ENCODE data around the gene BRF1.

BRF1 gene

GRCh38 chr14:105223770-105224544, 76.8 kb downstream of the BRF1 start:
- no peak for DNase-seq

GRCh38 chr14:105223260-105223659, 77.5 kb downstream of the BRF1 start:
- no peak for DNase-seq

- no peak for DNase-seq
Observed at GRCh38 chr14:105221598-105222178, 79.1 kb downstream of the BRF1 start.

GRCh38 chr14:105220699-105221597, 79.9 kb downstream of the BRF1 start:
- no peak for DNase-seq

GRCh38 chr14:105219753-105220152, 81.0 kb downstream of the BRF1 start:
- DNase-seq = no peak

GRCh38 chr14:105219043-105219612, 81.7 kb downstream of the BRF1 start:
- DNase-seq = no peak

- DNase-seq = no peak
Observed at GRCh38 chr14:105218611-105219010, 82.2 kb downstream of the BRF1 start.

- no peak for DNase-seq
Observed at GRCh38 chr14:105217774-105218173, 83.0 kb downstream of the BRF1 start.

- no peak for DNase-seq
Observed at GRCh38 chr14:105216490-105217247, 84.1 kb downstream of the BRF1 start.

- no peak for DNase-seq
Observed at GRCh38 chr14:105215602-105216001, 85.2 kb downstream of the BRF1 start.

- DNase-seq = no peak
Observed at GRCh38 chr14:105214324-105214915, 86.4 kb downstream of the BRF1 start.

GRCh38 chr14:105213361-105213760, 87.4 kb downstream of the BRF1 start:
- no peak for DNase-seq

- no peak for DNase-seq
Observed at GRCh38 chr14:105212541-105213300, 88.1 kb downstream of the BRF1 start.

GRCh38 chr14:105211758-105212089, 89.1 kb downstream of the BRF1 start:
- no peak for DNase-seq

GRCh38 chr14:105211086-105211757, 89.6 kb downstream of the BRF1 start:
- DNase-seq = no peak

GRCh38 chr14:105210266-105211025, 90.4 kb downstream of the BRF1 start:
- DNase-seq = no peak

GRCh38 chr14:105209646-105210045, 91.2 kb downstream of the BRF1 start:
- no peak for DNase-seq

- no peak for DNase-seq
Observed at GRCh38 chr14:105209091-105209490, 91.7 kb downstream of the BRF1 start.

GRCh38 chr14:105208738-105209075, 92.1 kb downstream of the BRF1 start:
- DNase-seq = no peak

All from effector CD4-positive, alpha-beta T cell (primary cell).